Stimulated activated naive B cell treated with anti-CD40 and anti-IgM and Interleukin-4, amounts not matched to agents 10 μg/mL and 1 μg/mL and 100 μg/mL, for 72 hours (primary cell): ENCODE data around the gene UCP3.

Experiments
- ATAC-seq, 2 donors: fragments of 150-1000 bp; cut with Tn5 transposase; replicated peaks; 2 replicates each; pipeline ENCODE4 v1.10.0; 2021; ENCODE audit warnings: moderate library complexity in 1 of 2
- DNase-seq: peaks from one replicate; pipeline ENCODE4 v3.0.0; 2021
- H3K27ac Mint-ChIP-seq: one replicate; pipeline ENCODE4 v1.8.0; 2022; ENCODE audit warnings: mild to moderate bottlenecking, mixed read lengths
- H3K27me3 Mint-ChIP-seq, 2 donors: one replicate each; pipeline ENCODE4 v1.8.0; 2022; ENCODE audit warnings: mixed read lengths in 2 of 2
- H3K36me3 Mint-ChIP-seq, 2 donors: one replicate each; pipeline ENCODE4 v1.8.0; 2022; ENCODE audit warnings: mixed read lengths in 2 of 2, mild to moderate bottlenecking in 1 of 2
- H3K4me1 Mint-ChIP-seq, 2 donors: one replicate each; pipeline ENCODE4 v1.8.0; 2022; ENCODE audit warnings: mixed read lengths in 2 of 2, mild to moderate bottlenecking in 1 of 2
- H3K4me3 Mint-ChIP-seq, 2 donors: one replicate each; pipeline ENCODE4 v1.8.0; 2022; ENCODE audit warnings: mild to moderate bottlenecking in 2 of 2, mixed read lengths in 2 of 2, moderate library complexity in 1 of 2
- H3K9me3 Mint-ChIP-seq, 2 donors: one replicate each; pipeline ENCODE4 v1.8.0; 2022; ENCODE audit warnings: mixed read lengths in 2 of 2, mild to moderate bottlenecking in 1 of 2

Gene UCP3

GRCh38 chr11:73971175-73971719 is 37.6 kb downstream of the UCP3 start:
- Mint-ChIP-seq H3K27me3 (no peaks in the 10 kb centered on the region), H3K36me3 (peaks cover 27 to 36% of the 10 kb centered on the region in 2 donors), H3K4me3 (peak overlapping the region; percentile 13 to 57), H3K27ac (peak overlapping the region; percentile 92), H3K9me3 (no peaks in the 10 kb centered on the region), H3K4me1 (peaks cover 60 to 82% of the 10 kb centered on the region in 2 donors)
- DNase-seq (no peak), ATAC-seq (peak; percentile 50 to 53)

- peak overlapping the region; percentile 71 for H3K27ac Mint-ChIP-seq
- H3K4me1 Mint-ChIP-seq = peaks cover 55 to 76% of the 10 kb centered on the region in 2 donors
- H3K36me3 Mint-ChIP-seq = peaks cover 16 to 25% of the 10 kb centered on the region in 2 donors
- peak overlapping the region in 1 of 2 donors; percentile 8 for H3K4me3 Mint-ChIP-seq
- ATAC-seq (peak in 1 of 2 donors; percentile 25), DNase-seq (no peak)
- no peaks in the 10 kb centered on the region for H3K9me3 Mint-ChIP-seq
- H3K27me3 Mint-ChIP-seq = no peaks in the 10 kb centered on the region
These were observed 38.7 kb downstream of the UCP3 start for GRCh38 chr11:73969991-73970800.

- Mint-ChIP-seq H3K27ac (peak overlapping the region; percentile 52), H3K9me3 (no peaks in the 10 kb centered on the region), H3K36me3 (peaks cover 8 to 14% of the 10 kb centered on the region in 2 donors), H3K27me3 (no peaks in the 10 kb centered on the region), H3K4me1 (peaks cover 47 to 73% of the 10 kb centered on the region in 2 donors), H3K4me3 (no peak overlapping the region)
- ATAC-seq (no peak), DNase-seq (no peak)
These were observed 39.8 kb downstream of the UCP3 start for GRCh38 chr11:73969091-73969490.

GRCh38 chr11:73968356-73968966 is 40.4 kb downstream of the UCP3 start:
- no peaks in the 10 kb centered on the region for H3K9me3 Mint-ChIP-seq
- H3K4me3 Mint-ChIP-seq = no peak overlapping the region
- peaks cover 6 to 9% of the 10 kb centered on the region in 2 donors for H3K36me3 Mint-ChIP-seq
- H3K27ac Mint-ChIP-seq = peak overlapping the region; percentile 15
- H3K27me3 Mint-ChIP-seq = no peaks in the 10 kb centered on the region
- peaks cover 44 to 70% of the 10 kb centered on the region in 2 donors for H3K4me1 Mint-ChIP-seq
- ATAC-seq (no peak), DNase-seq (no peak)

- Mint-ChIP-seq H3K4me1 (peaks cover 27 to 43% of the 10 kb centered on the region in 2 donors), H3K4me3 (no peak overlapping the region), H3K9me3 (no peaks in the 10 kb centered on the region), H3K27me3 (no peaks in the 10 kb centered on the region), H3K27ac (no peak overlapping the region), H3K36me3 (no peaks in the 10 kb centered on the region)
- DNase-seq (no peak), ATAC-seq (no peak)
These were observed 43.1 kb downstream of the UCP3 start for GRCh38 chr11:73965764-73966121.

GRCh38 chr11:73965076-73965763 is 43.7 kb downstream of the UCP3 start:
- Mint-ChIP-seq H3K4me3 (no peak overlapping the region), H3K4me1 (peaks cover 24 to 38% of the 10 kb centered on the region in 2 donors), H3K27ac (no peak overlapping the region), H3K27me3 (no peaks in the 10 kb centered on the region), H3K36me3 (no peaks in the 10 kb centered on the region), H3K9me3 (no peaks in the 10 kb centered on the region)
- ATAC-seq = no peak
- DNase-seq = no peak

GRCh38 chr11:73963861-73964260 is 45.0 kb downstream of the UCP3 start:
- Mint-ChIP-seq H3K4me3 (no peak overlapping the region), H3K27ac (no peak overlapping the region), H3K9me3 (no peaks in the 10 kb centered on the region), H3K4me1 (peaks cover 13 to 24% of the 10 kb centered on the region in 2 donors), H3K36me3 (no peaks in the 10 kb centered on the region), H3K27me3 (no peaks in the 10 kb centered on the region)
- ATAC-seq = no peak
- DNase-seq = no peak

- no peaks in the 10 kb centered on the region for H3K36me3 Mint-ChIP-seq
- no peaks in the 10 kb centered on the region for H3K9me3 Mint-ChIP-seq
- H3K4me3 Mint-ChIP-seq = no peak overlapping the region
- ATAC-seq (no peak), DNase-seq (no peak)
- H3K27me3 Mint-ChIP-seq = peaks cover 0 to 12% of the 10 kb centered on the region in 2 donors
- H3K27ac Mint-ChIP-seq = no peak overlapping the region
- peaks cover 10 to 17% of the 10 kb centered on the region in 2 donors for H3K4me1 Mint-ChIP-seq
These were observed 46.7 kb downstream of the UCP3 start for GRCh38 chr11:73962101-73962705.

GRCh38 chr11:73961321-73961720 is 47.6 kb downstream of the UCP3 start:
- Mint-ChIP-seq H3K27me3 (peaks cover under 1 to 18% of the 10 kb centered on the region in 2 donors), H3K27ac (no peak overlapping the region), H3K36me3 (no peaks in the 10 kb centered on the region), H3K4me3 (no peak overlapping the region), H3K4me1 (peaks cover 10 to 17% of the 10 kb centered on the region in 2 donors), H3K9me3 (no peaks in the 10 kb centered on the region)
- no peak for DNase-seq
- no peak for ATAC-seq

- Mint-ChIP-seq H3K36me3 (no peaks in the 10 kb centered on the region), H3K27me3 (peaks cover 6 to 22% of the 10 kb centered on the region in 2 donors), H3K4me1 (peaks cover under 1 to 5% of the 10 kb centered on the region in 2 donors), H3K4me3 (no peak overlapping the region), H3K27ac (no peak overlapping the region), H3K9me3 (no peaks in the 10 kb centered on the region)
- DNase-seq (no peak), ATAC-seq (no peak)
These were observed 50.3 kb downstream of the UCP3 start for GRCh38 chr11:73958521-73959141.

GRCh38 chr11:73957654-73958361 is 51.1 kb downstream of the UCP3 start:
- peak overlapping the region in 1 of 2 donors; percentile 67 for H3K4me3 Mint-ChIP-seq
- no peaks in the 10 kb centered on the region for H3K9me3 Mint-ChIP-seq
- DNase-seq = no peak
- H3K4me1 Mint-ChIP-seq = peaks cover 7 to 8% of the 10 kb centered on the region in 2 donors
- no peaks in the 10 kb centered on the region for H3K36me3 Mint-ChIP-seq
- ATAC-seq = no peak
- peaks cover 6 to 22% of the 10 kb centered on the region in 2 donors for H3K27me3 Mint-ChIP-seq
- no peak overlapping the region for H3K27ac Mint-ChIP-seq

GRCh38 chr11:73956876-73957653 is 51.8 kb downstream of the UCP3 start:
- ATAC-seq (peak in 1 of 2 donors; percentile 48), DNase-seq (no peak)
- Mint-ChIP-seq H3K9me3 (no peaks in the 10 kb centered on the region), H3K36me3 (no peaks in the 10 kb centered on the region), H3K4me1 (peaks cover 7 to 14% of the 10 kb centered on the region in 2 donors), H3K27ac (no peak overlapping the region), H3K4me3 (peak overlapping the region; percentile 55 to 67), H3K27me3 (peaks cover 6 to 22% of the 10 kb centered on the region in 2 donors)
